ENCODE measurements around the gene PRMT7.

The PRMT7 gene

DNA sequence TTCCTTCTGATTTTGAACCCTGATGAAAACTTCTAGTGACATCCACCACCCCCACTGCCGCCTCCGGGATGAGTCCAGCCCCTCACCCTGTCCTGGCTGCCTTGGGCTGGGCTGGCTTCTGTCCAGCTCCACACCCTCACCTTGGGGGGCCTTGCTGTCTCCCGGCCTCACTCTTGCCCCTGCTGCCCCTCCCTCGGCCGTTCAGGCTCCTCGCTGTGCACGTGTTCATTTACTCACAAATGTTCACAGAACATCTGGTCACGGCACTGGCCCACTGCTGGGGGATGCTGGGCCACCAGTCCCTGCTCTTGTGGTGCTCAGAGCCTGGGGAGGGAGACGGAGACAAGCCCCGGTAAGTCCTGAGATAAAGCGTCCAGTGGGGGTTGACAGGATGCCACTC lies 40.6 kb downstream of the PRMT7 start:
- Histone ChIP-seq H3K27me3 (ENCODE audit: low read length) (no peaks in the 10 kb centered on the region), H3K4me2 (ENCODE audit: low read depth, low read length, poor library complexity, severe bottlenecking) (no peak overlapping the region), H3K4me3 (ENCODE audit: insufficient read depth, low read length, poor library complexity, severe bottlenecking) (no peak overlapping the region), H3K27ac (ENCODE audit: low read depth, low read length) (no peak overlapping the region), H3K9ac (ENCODE audit: low read length) (no peak overlapping the region), H3K79me2 (ENCODE audit: insufficient read depth, low read length) (no peaks in the 10 kb centered on the region), H3K9me2 (replicated peaks; ENCODE audit: insufficient read depth, low read length) (no peaks in the 10 kb centered on the region), H4K20me1 (ENCODE audit: low read depth, low read length) (no peaks in the 10 kb centered on the region), H3K36me3 (ENCODE audit: low read length) (0 out of 2 replicates have a peak, but pooled peaks cover 3% of the 10 kb centered on the region), H3F3A (ENCODE audit: insufficient read depth) (no peaks in the 10 kb centered on the region), H2AFZ (ENCODE audit: low read depth, low read length, severe bottlenecking) (no peak overlapping the region), H3K9me3 (ENCODE audit: insufficient read depth, low read length) (no peaks in the 10 kb centered on the region)
- TF ChIP-seq, protein P1, sequence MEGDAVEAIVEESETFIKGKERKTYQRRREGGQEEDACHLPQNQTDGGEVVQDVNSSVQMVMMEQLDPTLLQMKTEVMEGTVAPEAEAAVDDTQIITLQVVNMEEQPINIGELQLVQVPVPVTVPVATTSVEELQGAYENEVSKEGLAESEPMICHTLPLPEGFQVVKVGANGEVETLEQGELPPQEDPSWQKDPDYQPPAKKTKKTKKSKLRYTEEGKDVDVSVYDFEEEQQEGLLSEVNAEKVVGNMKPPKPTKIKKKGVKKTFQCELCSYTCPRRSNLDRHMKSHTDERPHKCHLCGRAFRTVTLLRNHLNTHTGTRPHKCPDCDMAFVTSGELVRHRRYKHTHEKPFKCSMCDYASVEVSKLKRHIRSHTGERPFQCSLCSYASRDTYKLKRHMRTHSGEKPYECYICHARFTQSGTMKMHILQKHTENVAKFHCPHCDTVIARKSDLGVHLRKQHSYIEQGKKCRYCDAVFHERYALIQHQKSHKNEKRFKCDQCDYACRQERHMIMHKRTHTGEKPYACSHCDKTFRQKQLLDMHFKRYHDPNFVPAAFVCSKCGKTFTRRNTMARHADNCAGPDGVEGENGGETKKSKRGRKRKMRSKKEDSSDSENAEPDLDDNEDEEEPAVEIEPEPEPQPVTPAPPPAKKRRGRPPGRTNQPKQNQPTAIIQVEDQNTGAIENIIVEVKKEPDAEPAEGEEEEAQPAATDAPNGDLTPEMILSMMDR (IDR thresholded peaks at IDR 0.05; ENCODE audit: insufficient read depth, low read length, poor library complexity, severe bottlenecking): no peak
- no peak for TF ChIP-seq EZH2phosphoT487 (conservative IDR thresholded peaks at IDR 0.05; ENCODE audit: low read length)

DNA sequence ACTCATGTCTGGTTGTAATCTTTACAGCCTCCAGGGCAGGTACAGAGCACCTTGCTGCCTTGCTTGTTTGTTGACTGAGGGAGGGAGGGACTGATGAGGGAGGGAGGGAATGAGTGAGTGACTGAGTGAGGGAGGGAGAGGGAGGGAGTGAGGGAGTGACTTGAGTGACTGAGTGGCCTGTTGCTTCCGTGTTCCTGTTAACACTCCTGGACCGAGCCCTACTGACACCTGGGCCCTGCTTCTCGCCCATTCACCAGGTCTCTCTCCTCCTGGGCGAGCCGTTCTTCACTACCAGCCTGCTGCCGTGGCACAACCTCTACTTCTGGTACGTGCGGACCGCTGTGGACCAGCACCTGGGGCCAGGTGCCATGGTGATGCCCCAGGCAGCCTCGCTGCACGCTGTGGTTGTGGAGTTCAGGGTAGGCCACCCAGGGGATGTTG lies 41.2 kb downstream of the PRMT7 start:
- Histone ChIP-seq H3K4me2 (ENCODE audit: low read depth, low read length, poor library complexity, severe bottlenecking) (no peak overlapping the region), H3K4me3 (ENCODE audit: insufficient read depth, low read length, poor library complexity, severe bottlenecking) (no peak overlapping the region), H2AFZ (ENCODE audit: low read depth, low read length, severe bottlenecking) (no peak overlapping the region), H3K9ac (ENCODE audit: low read length) (no peak overlapping the region), H3K79me2 (ENCODE audit: insufficient read depth, low read length) (no peaks in the 10 kb centered on the region), H3F3A (ENCODE audit: insufficient read depth) (no peaks in the 10 kb centered on the region), H4K20me1 (ENCODE audit: low read depth, low read length) (no peaks in the 10 kb centered on the region), H3K27me3 (ENCODE audit: low read length) (no peaks in the 10 kb centered on the region), H3K9me2 (replicated peaks; ENCODE audit: insufficient read depth, low read length) (no peaks in the 10 kb centered on the region), H3K36me3 (ENCODE audit: low read length) (0 out of 2 replicates have a peak, but pooled peaks cover 3% of the 10 kb centered on the region), H3K9me3 (ENCODE audit: insufficient read depth, low read length) (no peaks in the 10 kb centered on the region), H3K27ac (ENCODE audit: low read depth, low read length) (no peak overlapping the region)
- TF ChIP-seq EZH2phosphoT487 (conservative IDR thresholded peaks at IDR 0.05; ENCODE audit: low read length): no peak
- TF ChIP-seq, protein P1 (IDR thresholded peaks at IDR 0.05; ENCODE audit: insufficient read depth, low read length, poor library complexity, severe bottlenecking): no peak

DNA sequence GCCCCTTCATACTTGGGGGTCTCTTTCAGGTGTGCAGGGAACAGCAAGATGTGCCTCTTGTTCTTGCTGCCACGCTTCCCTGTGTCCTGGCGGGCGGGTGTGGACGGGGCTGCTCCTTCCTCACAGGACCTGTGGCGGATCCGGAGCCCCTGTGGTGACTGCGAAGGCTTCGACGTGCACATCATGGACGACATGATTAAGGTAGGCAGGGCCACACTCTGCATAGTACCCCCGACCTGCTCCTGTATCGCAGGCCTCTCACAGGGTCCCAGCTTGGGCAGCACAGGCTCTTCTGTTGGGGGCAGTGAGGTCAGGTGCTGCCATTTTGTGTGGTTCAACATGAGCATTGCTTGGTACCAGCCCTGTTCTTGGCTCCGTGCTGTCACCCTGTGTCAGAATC lies 42.5 kb downstream of the PRMT7 start:
- Histone ChIP-seq H3K9me2 (replicated peaks; ENCODE audit: insufficient read depth, low read length) (no peaks in the 10 kb centered on the region), H3K27ac (ENCODE audit: low read depth, low read length) (no peak overlapping the region), H3K36me3 (ENCODE audit: low read length) (no peaks in the 10 kb centered on the region), H3K79me2 (ENCODE audit: insufficient read depth, low read length) (no peaks in the 10 kb centered on the region), H3K4me2 (ENCODE audit: low read depth, low read length, poor library complexity, severe bottlenecking) (no peak overlapping the region), H2AFZ (ENCODE audit: low read depth, low read length, severe bottlenecking) (no peak overlapping the region), H4K20me1 (ENCODE audit: low read depth, low read length) (no peaks in the 10 kb centered on the region), H3F3A (ENCODE audit: insufficient read depth) (no peaks in the 10 kb centered on the region), H3K27me3 (ENCODE audit: low read length) (no peaks in the 10 kb centered on the region), H3K4me3 (ENCODE audit: insufficient read depth, low read length, poor library complexity, severe bottlenecking) (no peak overlapping the region), H3K9ac (ENCODE audit: low read length) (no peak overlapping the region), H3K9me3 (ENCODE audit: insufficient read depth, low read length) (no peaks in the 10 kb centered on the region)
- no peak for TF ChIP-seq EZH2phosphoT487 (conservative IDR thresholded peaks at IDR 0.05; ENCODE audit: low read length)
- TF ChIP-seq, protein P1 (IDR thresholded peaks at IDR 0.05; ENCODE audit: insufficient read depth, low read length, poor library complexity, severe bottlenecking): no peak
